GM19035 (cell line): ENCODE results near the gene GPR132.
"Not testable (repeated sequence)": the region's sequence is repeated elsewhere in the genome, so short reads cannot be mapped to it uniquely, and the experiment has no call there.

ENCODE experiments used
- ATAC-seq: cut with Tn5 transposase; IDR thresholded peaks from one replicate; pipeline ENCODE4 v1.9.1; 2021; ENCODE audit not compliant: unreplicated experiment

The GPR132 gene

GRCh38 chr14:105045710-105046326 lies 19.4 kb downstream of the GPR132 start:
- ATAC-seq: peak; percentile 59

- no peak for ATAC-seq
These were observed 21.6 kb downstream of the GPR132 start for GRCh38 chr14:105043641-105044040.

GRCh38 chr14:105042813-105043212 lies 22.4 kb downstream of the GPR132 start:
- ATAC-seq: no peak

GRCh38 chr14:105041841-105042765 lies 23.1 kb downstream of the GPR132 start:
- ATAC-seq: no peak

- ATAC-seq: no peak
These were observed 25.6 kb downstream of the GPR132 start for GRCh38 chr14:105039458-105040205.

DNA sequence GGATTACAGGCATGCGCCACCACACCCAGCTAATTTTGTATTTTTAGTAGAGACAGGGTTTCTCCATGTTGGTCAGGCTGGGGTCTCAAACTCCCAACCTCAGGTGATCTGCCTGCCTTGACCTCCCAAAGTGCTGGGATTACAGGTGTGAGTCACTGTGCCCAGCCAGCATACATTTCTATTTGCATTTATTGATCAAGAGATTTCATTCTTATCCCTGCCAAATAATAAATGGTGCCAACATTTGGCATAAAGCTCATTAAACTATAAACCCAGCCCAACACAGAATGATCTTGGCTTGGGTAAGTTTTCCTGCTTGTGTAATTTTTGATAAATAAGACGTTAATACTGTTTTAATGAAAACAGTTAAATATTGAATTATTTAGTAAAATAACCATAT lies 29.6 kb downstream of the GPR132 start:
- ATAC-seq: not testable (repeated sequence)

DNA sequence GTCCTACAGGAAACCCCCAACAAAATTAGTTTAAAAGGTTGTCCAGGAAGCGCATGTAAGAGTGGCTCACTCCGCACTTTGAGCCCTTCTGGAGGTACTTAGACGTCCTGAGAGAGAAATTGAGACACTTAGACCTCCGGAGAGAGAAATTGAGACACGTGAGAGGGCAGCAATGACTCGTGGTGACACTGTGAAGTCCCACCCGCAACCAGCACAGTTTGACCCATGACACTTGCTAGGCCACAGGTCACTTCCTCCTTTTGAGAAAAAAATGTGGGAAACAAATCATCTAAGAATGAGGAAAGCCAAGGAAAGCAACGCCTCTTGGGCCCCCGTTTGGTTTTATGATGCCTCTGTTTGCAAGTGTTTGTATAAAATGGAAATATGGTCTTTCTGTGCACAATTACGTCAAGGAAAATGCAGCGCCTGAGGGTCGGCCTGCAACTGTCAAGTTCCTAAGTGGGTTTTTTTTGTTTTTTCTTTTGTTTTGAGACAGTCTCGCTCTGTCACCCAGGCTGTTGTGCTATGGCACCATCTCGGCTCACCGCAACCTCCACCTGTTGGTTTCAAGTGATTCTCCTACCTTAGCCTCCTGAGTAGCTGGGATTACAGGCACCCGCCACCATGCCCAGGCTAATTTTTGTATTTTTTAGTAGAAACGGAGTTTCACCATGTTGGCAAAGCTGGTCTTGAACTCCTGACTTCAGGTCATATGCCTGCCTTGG lies 30.8 kb downstream of the GPR132 start:
- ATAC-seq: no peak

DNA sequence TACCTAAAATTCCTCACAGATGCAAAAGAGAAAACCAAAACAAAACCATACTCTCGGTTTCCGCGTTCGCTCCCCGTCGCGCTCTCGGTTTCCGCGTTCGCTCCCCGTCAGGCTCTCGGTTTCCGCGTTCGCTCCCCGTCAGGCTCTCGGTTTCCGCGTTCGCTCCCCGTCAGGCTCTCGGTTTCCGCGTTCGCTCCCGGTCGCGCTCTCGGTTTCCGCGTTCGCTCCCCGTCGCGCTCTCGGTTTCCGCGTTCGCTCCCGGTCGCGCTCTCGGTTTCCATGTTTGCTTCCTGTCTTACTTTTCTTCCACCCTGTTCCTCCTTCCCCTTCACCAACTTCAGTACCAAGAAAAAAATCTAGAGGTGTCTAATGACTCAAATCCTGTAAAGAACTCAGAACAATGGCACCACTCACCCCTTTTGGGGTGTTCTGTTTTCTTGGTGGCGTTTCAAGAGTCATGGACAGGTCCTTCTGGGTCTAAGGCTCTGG lies 31.8 kb downstream of the GPR132 start:
- not testable (repeated sequence) for ATAC-seq

DNA sequence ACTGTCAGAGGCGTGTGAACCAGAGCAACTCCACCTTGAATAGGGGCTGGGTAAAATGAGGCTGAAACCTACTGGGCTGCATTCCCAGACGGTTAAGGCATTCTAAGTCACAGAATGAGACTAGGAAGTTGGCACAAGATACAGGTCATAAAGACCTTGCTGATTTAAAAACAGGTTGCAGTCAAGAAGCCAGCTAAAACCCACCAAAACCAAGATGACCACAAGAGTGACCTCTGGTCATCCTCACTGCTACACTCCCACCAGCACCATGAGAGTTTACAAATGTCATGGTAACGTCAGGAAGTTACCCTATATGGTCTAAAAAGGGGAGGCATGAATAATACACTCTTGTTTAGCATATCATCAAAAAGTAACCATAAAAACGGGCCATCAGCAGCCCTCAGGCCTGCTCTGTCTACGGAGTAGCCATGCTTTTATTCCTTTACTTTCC lies 32.8 kb downstream of the GPR132 start:
- ATAC-seq: not testable (repeated sequence)

GRCh38 chr14:105030836-105031396 lies 34.3 kb downstream of the GPR132 start:
- ATAC-seq: no peak

- ATAC-seq: no peak
These were observed 35.0 kb downstream of the GPR132 start for GRCh38 chr14:105030194-105030593.

DNA sequence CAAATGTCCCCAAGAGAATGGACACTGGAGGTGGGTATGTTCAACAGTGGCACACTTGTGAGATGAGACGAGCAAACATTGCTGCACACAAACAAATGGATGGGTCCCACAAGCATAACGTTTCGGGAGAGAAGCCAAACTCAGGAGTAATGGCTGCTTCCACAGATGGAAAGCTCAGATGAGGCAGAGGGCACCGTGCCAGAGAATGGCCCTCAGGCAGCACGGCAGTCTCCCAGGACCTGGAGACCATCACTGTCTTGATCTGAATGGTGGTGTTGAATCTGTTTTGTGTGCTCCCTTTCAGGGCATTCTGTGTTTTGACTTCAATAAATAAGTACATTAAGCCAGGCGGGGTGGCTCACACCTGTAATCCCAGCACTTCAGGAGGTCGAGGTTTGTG lies 35.8 kb downstream of the GPR132 start:
- no peak for ATAC-seq

DNA sequence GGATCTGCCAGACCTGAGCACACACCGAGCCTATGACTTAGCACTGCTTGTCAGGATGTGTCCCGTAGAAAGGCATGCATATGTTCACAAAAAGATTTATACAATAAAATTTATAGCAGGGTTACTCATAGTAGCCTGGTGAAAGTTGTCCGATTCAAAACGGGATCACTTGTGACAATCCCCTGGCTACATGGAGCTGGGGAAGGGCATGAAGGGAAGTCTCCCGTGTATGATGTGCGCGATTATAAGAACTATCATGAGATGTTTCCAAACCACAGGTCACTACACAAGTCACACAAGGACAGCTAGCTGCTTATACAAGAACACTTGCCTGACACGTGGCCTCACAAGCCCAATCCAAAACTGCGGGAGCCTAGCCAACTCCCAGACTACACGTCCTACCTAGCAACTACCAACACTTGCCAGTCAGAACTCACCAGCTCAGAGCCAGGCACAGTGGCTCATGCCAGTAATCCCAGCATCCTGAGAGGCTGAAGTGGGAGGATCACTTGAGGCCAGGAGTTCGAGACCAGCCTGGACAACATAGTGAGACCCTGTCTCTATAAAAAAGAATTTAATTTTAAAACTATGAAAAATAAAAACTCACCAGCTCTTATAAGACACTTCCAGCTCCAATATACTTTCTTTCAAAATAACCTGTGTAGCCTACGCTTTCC lies 36.8 kb downstream of the GPR132 start:
- no peak for ATAC-seq

DNA sequence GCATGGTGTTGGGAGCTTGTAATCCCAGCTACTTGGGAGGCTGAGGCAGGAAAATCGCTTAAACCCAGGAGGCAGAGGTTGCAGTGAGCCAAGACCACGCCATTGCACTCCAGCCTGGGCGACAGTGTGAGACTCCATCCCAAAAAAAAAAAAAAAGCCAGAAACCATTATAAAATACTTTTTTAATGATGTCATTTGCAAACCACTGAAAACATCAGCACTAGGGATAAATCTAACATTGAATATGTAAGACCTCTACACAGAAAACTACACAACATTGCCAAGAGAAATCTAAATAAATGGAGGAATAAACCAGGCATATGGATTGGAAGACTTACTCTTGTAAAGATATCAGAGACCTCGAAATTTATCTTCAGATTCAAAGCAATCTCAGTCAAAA lies 37.5 kb downstream of the GPR132 start:
- ATAC-seq: not testable (repeated sequence)

DNA sequence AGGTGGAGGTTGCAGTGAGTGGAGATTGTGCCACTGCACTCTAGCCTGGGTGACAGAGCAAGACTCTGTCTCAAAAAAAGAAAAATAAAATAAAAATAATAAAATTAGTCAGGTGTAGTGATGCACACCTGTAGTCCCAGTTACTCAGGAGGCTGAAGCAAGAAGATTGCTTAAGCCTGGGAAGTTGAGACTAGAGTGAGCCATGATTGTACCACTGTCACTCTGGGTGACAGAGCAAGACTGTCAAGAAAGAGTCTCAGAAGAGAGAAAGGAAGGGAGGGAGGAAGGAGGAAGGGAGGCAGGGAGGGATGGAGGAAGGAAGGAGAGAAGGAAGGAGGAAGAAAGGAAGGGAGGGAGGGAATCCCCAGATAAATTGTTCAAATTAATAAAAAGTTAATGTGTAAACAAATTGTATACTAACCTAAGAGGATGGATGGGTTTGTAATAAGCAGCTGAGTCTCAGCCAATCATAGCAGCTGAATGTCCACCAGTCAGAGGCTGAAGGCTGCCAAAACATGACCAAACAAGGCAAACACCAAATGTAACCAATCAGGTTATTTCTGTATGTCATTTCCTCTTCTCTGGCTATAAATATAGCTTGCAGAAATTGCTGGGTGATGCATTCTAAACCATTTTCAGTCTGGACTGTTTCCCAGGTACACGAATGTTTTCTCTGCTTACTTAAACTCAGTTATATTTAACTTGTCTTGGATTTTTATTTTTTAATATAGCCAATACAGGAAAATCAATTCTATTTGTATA lies 38.2 kb downstream of the GPR132 start:
- ATAC-seq: no peak

GRCh38 chr14:105026033-105026785 lies 39.0 kb downstream of the GPR132 start:
- ATAC-seq: no peak

GRCh38 chr14:105025429-105025828 lies 39.8 kb downstream of the GPR132 start:
- no peak for ATAC-seq

DNA sequence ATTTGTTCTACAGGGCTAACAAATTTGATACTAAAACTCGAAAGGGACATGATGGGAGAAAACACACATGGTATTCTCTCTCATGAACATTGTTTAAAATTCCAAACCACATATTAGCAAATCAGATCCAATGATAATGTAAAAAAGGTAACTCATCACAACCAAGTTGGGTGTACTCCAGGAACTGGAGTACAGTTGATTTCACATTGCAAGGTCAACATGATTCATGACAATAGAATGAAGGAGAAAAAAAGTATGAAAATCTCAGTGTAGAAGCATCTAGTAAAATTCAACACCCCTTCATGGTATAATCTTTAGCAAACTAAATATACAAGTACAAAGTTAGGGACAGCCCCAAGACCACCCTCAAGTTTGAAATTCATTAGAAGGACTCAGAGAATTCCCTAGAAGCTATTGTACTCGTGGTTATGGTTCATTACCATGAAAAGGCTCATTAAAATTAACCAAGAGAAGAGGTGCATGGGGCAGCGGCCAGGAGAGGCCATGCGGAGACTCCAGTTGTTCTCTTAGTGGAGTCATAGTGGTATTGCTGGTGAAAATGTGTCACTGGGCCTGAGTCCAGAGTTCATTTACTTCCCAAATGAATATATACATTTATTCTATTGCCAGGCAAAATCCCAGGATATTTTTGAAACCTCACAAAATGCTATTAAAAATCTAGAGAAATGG lies 41.3 kb downstream of the GPR132 start:
- ATAC-seq: no peak
